Osteoblast (primary cell): ENCODE data around the gene ADRM1. TPM values are rescaled to one million over a fixed set of nuclear protein-coding genes. Genes with fewer than 3 reads are reported as not detected.

Experiments
- DNase-seq: peaks from one replicate; pipeline ENCODE4 v3.0.0; 2011; ENCODE audit warnings: low spot score, mixed read lengths; ENCODE audit not compliant: insufficient read length; ENCODE audit errors: missing footprints
- H2AFZ ChIP-seq: 2 replicates; pipeline ENCODE4 v1.6.0; 2011; ENCODE audit warnings: mild to moderate bottlenecking, low read length
- H3K27ac ChIP-seq: 2 replicates; pipeline ENCODE4 v1.5.1; 2011; ENCODE audit warnings: mild to moderate bottlenecking, low read depth, low read length, moderate library complexity
- H3K27me3 ChIP-seq: 2 replicates; pipeline ENCODE4 v1.6.0; 2012; ENCODE audit warnings: mild to moderate bottlenecking, control low read depth, inconsistent platforms, low read length, moderate library complexity; ENCODE audit not compliant: insufficient read depth
- H3K36me3 ChIP-seq: 2 replicates; pipeline ENCODE4 v1.5.1; 2011; ENCODE audit warnings: mild to moderate bottlenecking, low read length, control low read depth, moderate library complexity; ENCODE audit not compliant: insufficient read depth
- H3K4me1 ChIP-seq: 2 replicates; pipeline ENCODE4 v1.5.1; 2011; ENCODE audit warnings: mild to moderate bottlenecking, low read length, control low read depth, moderate library complexity; ENCODE audit not compliant: insufficient read depth
- H3K4me2 ChIP-seq: 2 replicates; pipeline ENCODE4 v1.6.0; 2011; ENCODE audit warnings: mild to moderate bottlenecking, low read length; ENCODE audit not compliant: insufficient read depth
- H3K4me3 ChIP-seq: fragments of 200-600 bp; sonication (generic); 3 replicates; pipeline ENCODE4 v1.5.1; 2012; ENCODE audit warnings: mild to moderate bottlenecking, low read length, inconsistent platforms; ENCODE audit not compliant: insufficient read depth
- H3K79me2 ChIP-seq: 2 replicates; pipeline ENCODE4 v1.6.0; 2012; ENCODE audit warnings: mild to moderate bottlenecking, low read length, control low read depth, inconsistent platforms; ENCODE audit not compliant: insufficient read depth
- H3K9me3 ChIP-seq: 2 replicates; pipeline ENCODE4 v1.5.1; 2011; ENCODE audit warnings: low read depth, low read length, control low read depth
- H4K20me1 ChIP-seq: 2 replicates; pipeline ENCODE4 v1.6.0; 2012; ENCODE audit warnings: mild to moderate bottlenecking, low read length, control low read depth; ENCODE audit not compliant: insufficient read depth
- total RNA-seq: library from RNA; depleted of rRNA; stranded (reverse); fragments of >200 nt; gene quantifications from 2 replicates; pipeline ENCODE4 v1.2.3, GENCODE V29; 2012
- TF ChIP-seq, protein P1 (sequence below): IDR thresholded peaks from 2 replicates; pipeline ENCODE4 v1.5.1; 2011; ENCODE audit warnings: mild to moderate bottlenecking, low read depth, low read length, moderate library complexity; ENCODE audit errors: extremely low read depth

The ADRM1 gene
- total RNA-seq, 1 donor, result 103 TPM

DNA sequence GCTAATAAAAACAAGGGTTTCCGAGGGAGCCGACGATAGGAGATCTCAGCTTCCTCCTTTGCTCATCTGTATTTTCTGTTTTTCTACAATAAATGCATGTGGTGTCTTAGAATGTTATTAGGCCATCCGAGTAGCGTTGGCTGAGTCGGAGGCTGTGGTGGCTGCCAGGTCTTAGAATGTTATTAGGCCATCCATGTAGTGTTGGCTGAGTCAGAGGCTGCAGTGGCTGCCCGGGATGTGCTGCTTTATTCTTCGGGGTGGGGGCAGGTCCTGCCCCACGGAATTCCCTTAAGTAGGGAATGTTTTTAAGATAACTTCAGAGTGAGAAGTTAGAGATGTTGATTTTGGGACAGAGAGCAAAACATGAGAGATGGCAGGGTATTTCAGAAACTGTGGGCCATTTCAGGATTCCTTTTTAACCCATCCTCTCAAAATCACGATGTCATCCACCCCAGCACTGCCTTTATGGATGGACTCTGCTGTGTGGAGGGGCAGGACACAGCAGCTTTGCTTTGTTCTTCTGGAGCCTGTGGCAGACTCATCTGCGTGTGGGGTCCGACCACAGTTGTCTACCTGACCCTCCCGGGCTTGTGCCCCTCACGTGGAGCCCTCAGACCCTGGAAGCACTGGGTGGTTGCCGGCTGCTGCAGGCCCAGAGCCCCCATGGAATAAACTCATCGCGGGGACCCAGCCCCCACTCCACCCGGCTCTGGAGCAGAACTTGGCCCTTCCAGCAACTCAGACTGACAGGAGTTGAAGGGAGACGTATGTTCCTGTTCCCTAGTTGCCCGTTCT is 44.1 kb upstream of the ADRM1 start:
- no peak overlapping the region for H3K27ac ChIP-seq
- TF ChIP-seq, protein P1, sequence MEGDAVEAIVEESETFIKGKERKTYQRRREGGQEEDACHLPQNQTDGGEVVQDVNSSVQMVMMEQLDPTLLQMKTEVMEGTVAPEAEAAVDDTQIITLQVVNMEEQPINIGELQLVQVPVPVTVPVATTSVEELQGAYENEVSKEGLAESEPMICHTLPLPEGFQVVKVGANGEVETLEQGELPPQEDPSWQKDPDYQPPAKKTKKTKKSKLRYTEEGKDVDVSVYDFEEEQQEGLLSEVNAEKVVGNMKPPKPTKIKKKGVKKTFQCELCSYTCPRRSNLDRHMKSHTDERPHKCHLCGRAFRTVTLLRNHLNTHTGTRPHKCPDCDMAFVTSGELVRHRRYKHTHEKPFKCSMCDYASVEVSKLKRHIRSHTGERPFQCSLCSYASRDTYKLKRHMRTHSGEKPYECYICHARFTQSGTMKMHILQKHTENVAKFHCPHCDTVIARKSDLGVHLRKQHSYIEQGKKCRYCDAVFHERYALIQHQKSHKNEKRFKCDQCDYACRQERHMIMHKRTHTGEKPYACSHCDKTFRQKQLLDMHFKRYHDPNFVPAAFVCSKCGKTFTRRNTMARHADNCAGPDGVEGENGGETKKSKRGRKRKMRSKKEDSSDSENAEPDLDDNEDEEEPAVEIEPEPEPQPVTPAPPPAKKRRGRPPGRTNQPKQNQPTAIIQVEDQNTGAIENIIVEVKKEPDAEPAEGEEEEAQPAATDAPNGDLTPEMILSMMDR, result no peak
- H3K79me2 ChIP-seq, result peaks cover 50% of the 10 kb centered on the region
- peak; percentile 97 for DNase-seq
- peaks cover 67% of the 10 kb centered on the region for H4K20me1 ChIP-seq
- H3K4me3 ChIP-seq, result no peak overlapping the region
- H3K27me3 ChIP-seq, result no peaks in the 10 kb centered on the region
- H3K4me1 ChIP-seq, result peaks cover 12% of the 10 kb centered on the region
- no peak overlapping the region for H2AFZ ChIP-seq
- H3K9me3 ChIP-seq, result no peaks in the 10 kb centered on the region
- peaks cover 44% of the 10 kb centered on the region for H3K36me3 ChIP-seq
- H3K4me2 ChIP-seq, result peak overlapping the region; percentile 22

GRCh38 chr20:62259294-62259565 is 43.6 kb upstream of the ADRM1 start:
- H4K20me1 ChIP-seq, result peaks cover 62% of the 10 kb centered on the region

GRCh38 chr20:62262064-62262463 is 40.7 kb upstream of the ADRM1 start:
- Histone ChIP-seq H3K27me3 (no peaks in the 10 kb centered on the region), H3K79me2 (peaks cover 29% of the 10 kb centered on the region), H3K4me2 (no peak overlapping the region), H3K36me3 (peaks cover 62% of the 10 kb centered on the region), H3K9me3 (no peaks in the 10 kb centered on the region), H3K4me1 (peaks cover 12% of the 10 kb centered on the region), H3K27ac (no peak overlapping the region), H4K20me1 (peaks cover 53% of the 10 kb centered on the region), H2AFZ (no peak overlapping the region), H3K4me3 (no peak overlapping the region)
- peak; percentile 34 for DNase-seq
- TF ChIP-seq, protein P1, result no peak

More at GRCh38 chr20:62259294-62259565, 43.6 kb upstream of the ADRM1 start:
- TF ChIP-seq, protein P1, result no peak
- H3K4me1 ChIP-seq, result peaks cover 12% of the 10 kb centered on the region
- no peak overlapping the region for H3K4me2 ChIP-seq
- peak; percentile 74 for DNase-seq
- peaks cover 46% of the 10 kb centered on the region for H3K79me2 ChIP-seq
- no peak overlapping the region for H3K4me3 ChIP-seq
- no peak overlapping the region for H3K27ac ChIP-seq
- no peak overlapping the region for H2AFZ ChIP-seq
- no peaks in the 10 kb centered on the region for H3K9me3 ChIP-seq
- no peaks in the 10 kb centered on the region for H3K27me3 ChIP-seq
- peaks cover 48% of the 10 kb centered on the region for H3K36me3 ChIP-seq

GRCh38 chr20:62263396-62263795 is 39.4 kb upstream of the ADRM1 start:
- H3K27ac ChIP-seq, result no peak overlapping the region
- peaks cover 44% of the 10 kb centered on the region for H4K20me1 ChIP-seq
- peaks cover 24% of the 10 kb centered on the region for H3K79me2 ChIP-seq
- H3K4me1 ChIP-seq, result peaks cover 6% of the 10 kb centered on the region
- H3K4me2 ChIP-seq, result no peak overlapping the region
- H3K4me3 ChIP-seq, result no peak overlapping the region
- H3K36me3 ChIP-seq, result peaks cover 64% of the 10 kb centered on the region
- no peak overlapping the region for H2AFZ ChIP-seq
- TF ChIP-seq, protein P1, result no peak
- H3K27me3 ChIP-seq, result no peaks in the 10 kb centered on the region
- H3K9me3 ChIP-seq, result no peaks in the 10 kb centered on the region
- peak; percentile 84 for DNase-seq
